ENCODE measurements around the gene CPNE7.
"Not testable (repeated sequence)": the region's sequence is repeated elsewhere in the genome, so short reads cannot be mapped to it uniquely, and the experiment has no call there.

The CPNE7 gene

DNA sequence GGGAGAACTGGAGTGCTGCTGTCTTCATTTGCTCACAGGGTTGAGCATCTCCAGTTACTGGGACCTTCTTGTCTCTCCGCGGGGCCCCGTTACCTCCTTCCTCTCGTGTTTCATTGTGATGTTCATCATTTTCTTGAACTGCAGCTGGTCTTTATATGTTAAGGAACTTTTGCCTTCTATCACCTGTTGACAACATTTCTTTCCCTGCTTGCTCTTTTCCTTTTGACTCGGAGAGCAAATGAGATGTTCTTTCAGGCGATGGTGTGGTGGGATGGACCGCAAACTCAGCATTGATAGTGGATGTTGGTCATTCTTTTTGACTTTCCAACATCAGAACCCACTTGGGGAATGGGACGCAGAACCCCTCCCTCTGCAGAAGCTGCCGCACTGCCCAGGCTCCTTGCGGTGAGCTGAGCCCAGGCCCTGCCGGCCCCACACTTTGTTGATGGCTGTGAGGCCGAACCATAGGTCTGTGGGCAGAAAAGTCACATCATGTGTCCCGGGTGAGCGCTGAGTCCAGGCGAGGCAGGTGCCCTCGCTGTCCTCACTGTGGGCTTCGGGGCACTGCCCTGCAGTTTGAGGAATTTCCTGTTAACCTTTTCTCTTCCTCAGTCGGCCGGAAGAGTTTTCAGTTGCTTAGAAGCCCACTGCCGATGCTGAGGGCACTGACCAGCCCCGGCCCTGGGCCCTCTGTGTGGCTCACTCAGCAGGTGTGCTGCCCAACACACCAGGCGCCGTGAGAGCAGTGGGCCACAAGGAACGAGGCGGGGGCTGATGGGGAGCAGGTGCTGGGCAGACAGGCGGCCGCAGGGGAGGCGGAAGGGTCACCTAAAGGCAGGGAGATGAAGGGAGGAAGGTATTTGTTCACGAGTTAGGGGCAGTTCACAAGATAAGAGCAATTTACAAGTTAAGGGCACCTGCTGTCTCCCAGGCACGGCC, 7.6 kb upstream of the CPNE7 start:
- no peak for DNase-seq (ENCODE audit: low read depth)

DNA sequence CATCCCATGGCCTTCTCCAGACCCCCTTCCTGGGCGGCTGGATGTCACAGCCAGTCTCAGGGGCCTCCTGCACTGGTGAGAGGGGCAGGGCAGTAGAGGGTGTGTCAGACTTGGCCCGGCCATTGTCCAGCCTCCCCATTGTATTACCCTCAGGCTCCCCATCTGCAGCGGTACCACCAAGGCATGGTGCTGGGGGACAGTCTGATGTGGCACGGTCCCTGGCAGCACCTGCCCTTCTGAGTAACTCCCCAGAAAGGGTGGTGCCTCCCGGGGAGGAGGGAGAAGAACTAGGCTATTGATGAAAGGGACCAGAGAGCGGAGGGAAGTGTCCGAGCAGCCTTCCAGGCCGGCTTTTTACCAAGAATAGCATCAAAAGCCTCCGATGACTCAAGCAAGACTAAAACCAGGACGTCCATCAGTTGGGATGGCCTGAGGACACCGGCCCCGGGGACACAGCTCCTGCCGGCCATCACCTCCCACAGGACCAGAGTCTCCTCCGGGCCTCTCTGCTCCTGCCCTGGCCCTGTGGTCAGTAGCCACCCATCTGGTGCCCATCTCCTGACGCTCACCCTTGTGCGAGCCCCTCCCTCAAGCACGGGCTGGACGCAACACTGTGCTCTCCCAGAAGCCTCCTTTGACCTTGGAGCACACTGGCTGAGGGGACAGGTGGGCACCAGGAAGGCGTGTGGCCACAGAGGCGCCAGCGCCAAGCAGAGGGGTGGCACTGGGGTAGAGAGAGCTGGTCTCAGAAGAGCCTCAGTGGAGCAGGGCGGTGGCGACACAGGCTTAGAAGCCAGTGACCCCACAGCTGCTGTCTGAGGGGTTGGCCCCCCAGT, 5.8 kb upstream of the CPNE7 start:
- no peak for DNase-seq (ENCODE audit: low read depth)

- DNase-seq (ENCODE audit: low read depth): no peak
These were observed 5.1 kb upstream of the CPNE7 start for GRCh38 chr16:89570342-89570923.

GRCh38 chr16:89570983-89571598, 4.5 kb upstream of the CPNE7 start:
- DNase-seq (ENCODE audit: low read depth): not testable (repeated sequence)

DNA sequence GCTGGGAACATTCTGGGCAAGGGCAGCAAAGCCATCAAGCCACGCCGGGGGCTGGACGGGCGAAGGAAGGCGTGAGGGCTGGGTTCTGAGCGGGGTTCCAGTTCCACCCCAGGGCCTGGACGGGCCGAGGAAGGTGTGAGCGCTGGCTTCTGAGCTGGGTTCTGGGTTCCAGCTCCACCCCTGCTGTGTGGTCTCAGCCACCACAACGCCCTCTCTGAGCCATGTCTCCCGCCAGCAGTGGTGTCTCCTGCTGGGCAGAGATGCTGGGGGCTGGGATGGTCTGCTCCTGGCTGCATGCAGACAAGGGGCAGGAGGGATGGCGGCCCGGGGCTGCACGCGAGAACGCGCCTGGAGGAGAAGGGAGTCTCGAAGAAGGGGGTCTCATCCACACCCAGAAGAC, 3.9 kb upstream of the CPNE7 start:
- no peak for DNase-seq (ENCODE audit: low read depth)

GRCh38 chr16:89572073-89572484, 3.5 kb upstream of the CPNE7 start:
- DNase-seq (ENCODE audit: low read depth): no peak

DNA sequence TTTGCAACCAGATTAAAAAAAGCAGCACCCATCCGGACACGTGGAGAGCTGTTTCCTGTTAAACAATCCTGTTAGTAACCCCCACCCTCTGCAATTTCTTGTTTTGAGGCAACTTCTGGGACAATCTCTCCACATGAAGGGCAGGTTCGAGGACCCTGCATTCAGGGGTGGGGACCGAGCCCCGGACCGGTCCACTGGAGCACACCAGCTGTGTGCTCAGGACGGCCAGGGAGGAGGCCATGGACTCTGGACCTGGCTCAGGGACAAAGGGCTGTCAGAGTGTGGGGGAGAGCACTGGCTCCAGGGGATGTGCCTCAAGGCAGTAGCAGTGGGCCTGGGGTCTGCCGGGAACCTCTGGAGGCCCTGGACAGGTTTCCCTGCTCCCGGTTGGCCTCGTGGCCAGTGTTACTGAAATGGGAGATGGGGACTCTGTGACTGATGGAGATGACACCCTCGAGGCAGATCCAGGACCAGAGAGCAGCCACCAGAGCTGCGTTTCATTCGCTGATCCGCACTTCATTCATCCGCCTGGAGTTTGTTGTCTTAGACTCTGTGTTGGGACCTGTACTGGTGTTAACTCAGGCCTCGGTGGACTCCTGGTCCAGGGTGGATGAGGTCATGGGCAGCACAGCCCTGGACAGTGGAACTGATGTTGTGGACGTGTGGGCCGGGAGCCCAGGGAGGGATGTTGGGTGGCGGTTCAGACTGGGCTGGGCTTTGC, 2.9 kb upstream of the CPNE7 start:
- no peak for DNase-seq (ENCODE audit: low read depth)

DNA sequence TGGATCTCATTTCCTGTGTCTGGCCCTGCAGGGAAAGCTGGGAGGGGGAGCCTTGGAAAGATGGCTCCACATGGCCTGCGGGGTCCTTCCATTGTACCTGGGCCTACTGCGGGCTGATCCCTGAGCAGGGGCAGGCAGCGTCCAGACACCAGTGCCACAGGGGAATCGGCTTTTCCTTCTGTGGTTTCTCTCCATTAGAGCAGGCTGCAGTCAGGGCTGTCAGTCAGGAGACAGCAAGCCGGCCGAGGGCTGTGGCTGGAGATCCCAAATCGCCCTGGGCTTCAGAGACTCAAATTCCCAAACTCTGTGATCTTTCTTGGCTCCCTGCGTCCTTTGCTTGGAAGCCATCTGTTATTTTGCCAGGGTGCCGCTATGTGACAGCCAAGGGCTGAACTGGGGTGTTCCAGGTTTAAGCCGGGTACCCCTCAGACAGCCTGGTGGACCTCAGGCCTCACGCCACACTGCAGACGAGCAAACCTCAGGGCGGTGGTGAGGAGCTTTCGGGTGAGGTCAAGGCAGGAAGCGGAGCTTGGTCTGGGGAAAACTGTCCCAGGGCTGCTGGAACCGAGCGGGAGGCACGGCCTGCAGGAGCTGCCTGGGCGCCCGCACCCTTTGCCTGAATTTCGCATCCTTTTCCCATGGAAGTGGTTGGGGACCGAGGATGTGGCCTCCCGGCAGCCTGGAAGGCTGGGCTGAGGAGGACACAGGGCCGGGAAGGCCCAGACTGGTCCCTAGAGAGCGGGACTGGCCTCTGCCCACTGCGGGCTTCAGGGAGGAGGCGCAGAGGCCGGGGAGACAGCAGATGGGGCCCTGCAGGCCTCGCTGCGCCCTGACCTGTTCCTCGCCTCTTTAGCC, 1.5 kb upstream of the CPNE7 start:
- DNase-seq (ENCODE audit: low read depth): no peak

DNA sequence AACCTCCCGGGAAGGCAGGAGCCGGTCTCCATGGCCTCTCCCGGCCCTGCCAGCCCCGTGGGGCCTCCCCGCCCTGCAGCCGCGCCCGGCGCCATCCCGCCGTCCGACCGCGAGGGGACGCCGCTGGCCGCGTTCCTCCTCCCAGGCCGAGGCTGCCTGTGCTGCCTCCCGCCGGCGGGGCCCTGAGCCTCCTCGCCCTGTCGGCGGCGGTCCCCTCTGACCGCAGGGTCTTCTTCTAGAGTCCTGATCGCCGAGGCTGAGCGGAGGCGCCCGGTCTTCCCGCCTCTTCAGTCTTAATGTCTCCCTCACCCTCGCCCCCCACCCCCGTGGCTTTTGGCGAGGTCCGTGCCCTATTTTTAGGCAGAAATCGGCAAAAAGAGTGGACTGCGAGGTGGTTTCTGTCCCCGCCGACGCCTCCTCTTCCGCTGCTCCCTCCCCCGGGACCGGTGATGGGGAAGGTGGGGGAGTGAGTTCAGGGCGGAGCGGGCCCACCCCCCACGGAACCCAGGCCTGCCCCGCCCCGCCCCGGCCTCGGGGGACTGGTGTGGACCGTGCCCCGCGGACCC, 794 bp upstream of the CPNE7 start:
- no peak for DNase-seq (ENCODE audit: low read depth)

DNA sequence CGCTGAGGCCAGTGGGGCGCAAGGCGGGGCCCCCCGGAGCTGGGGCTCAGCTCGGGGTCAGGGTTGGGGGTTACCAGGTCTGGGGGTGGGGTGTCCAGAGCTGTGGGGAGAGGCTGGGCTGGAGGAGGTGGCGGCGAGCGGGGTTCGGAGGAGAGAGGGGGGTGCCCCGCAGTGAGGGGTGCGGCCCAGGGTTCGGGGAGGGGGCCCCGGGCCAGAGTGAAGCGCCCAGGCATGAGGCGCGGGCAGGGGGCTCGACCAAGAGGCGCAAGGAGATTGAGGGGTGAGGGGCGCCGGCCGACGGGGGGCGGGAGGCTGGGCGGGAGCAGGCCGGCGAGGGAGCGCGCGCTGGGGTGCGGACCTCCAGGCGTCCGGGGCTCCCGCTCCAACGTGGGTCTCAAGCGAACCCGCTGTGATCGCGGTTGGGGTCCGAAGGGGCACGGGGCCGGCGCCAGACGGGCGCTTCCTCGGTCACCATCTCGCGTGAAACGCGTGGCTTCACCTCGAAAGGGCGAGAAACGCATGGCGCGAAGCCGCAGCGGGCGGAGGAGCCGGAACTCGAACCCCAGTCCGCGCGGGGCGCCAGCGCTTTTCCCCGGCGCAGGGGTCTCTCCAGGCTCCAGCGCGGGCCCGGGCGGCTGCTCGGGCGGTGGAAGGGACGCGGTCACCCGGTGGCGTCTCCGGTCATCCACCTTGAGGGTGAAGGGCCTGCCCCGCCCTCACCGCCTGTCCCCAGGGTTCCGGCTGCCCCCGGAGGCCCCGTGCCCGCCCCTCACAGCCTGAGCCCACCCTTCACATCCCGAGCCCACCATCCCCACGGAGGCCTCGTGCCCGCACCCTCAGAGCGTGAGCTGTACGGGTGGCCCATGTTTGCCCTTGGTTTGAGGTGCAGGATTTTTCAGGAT, 846 bp downstream of the CPNE7 start:
- no peak for DNase-seq (ENCODE audit: low read depth)

- DNase-seq (ENCODE audit: low read depth): no peak
These were observed 1.6 kb downstream of the CPNE7 start for GRCh38 chr16:89577055-89577759.

DNA sequence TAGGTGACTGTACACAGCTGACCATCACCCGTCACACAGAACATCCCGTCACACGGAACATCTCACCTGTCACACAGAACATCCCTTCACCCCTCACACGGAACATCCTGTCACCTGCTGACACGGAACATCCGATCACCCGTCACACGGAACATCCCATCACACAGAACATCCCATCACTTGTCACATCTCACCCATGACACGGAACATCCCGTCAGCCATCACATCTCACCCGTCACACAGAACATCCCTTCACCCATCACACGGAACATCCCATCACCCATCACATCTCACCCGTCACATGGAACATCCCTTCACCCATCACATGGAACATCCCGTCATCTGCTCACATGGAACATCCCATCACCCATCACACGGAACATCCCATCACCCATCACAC, 3.8 kb downstream of the CPNE7 start:
- DNase-seq (ENCODE audit: low read depth): no peak

GRCh38 chr16:89581045-89581695, 5.6 kb downstream of the CPNE7 start:
- DNase-seq (ENCODE audit: low read depth): peak; percentile 74

GRCh38 chr16:89581861-89582563, 6.5 kb downstream of the CPNE7 start:
- no peak for DNase-seq (ENCODE audit: low read depth)

- DNase-seq (ENCODE audit: low read depth): no peak
These were observed 7.1 kb downstream of the CPNE7 start for GRCh38 chr16:89582614-89583196.

- DNase-seq (ENCODE audit: low read depth): no peak
These were observed 7.8 kb downstream of the CPNE7 start for GRCh38 chr16:89583197-89583894.
